Subcutaneous abdominal adipose tissue (tissue), 5 donors: ENCODE results near the gene THAP7.

Experiments
- H3K27ac ChIP-seq: one replicate; pipeline ENCODE4 v1.7.0; 2013; ENCODE audit warnings: low read depth, mild to moderate bottlenecking, inconsistent platforms, low read length, moderate library complexity
- H3K27me3 ChIP-seq, 5 donors: one replicate each; pipeline ENCODE4 v1.7.0; 2013; ENCODE audit warnings: low read length in 5 of 5, inconsistent platforms in 1 of 5; ENCODE audit not compliant: control insufficient read depth in 5 of 5, insufficient read depth in 4 of 5
- H3K36me3 ChIP-seq, 5 donors: one replicate each; pipeline ENCODE4 v1.7.0; 2013; ENCODE audit warnings: low read length in 5 of 5; ENCODE audit not compliant: control insufficient read depth in 5 of 5, insufficient read depth in 5 of 5
- H3K4me1 ChIP-seq, 5 donors: one replicate each; pipeline ENCODE4 v1.7.0; 2013; ENCODE audit warnings: low read length in 5 of 5, mild to moderate bottlenecking in 3 of 5, moderate library complexity in 1 of 5; ENCODE audit not compliant: control insufficient read depth in 5 of 5, insufficient read depth in 5 of 5
- H3K4me3 ChIP-seq, 5 donors: one replicate each; pipeline ENCODE4 v1.7.0; 2013; ENCODE audit warnings: low read length in 5 of 5, low read depth in 1 of 5
- H3K9ac ChIP-seq, 5 donors: one replicate each; pipeline ENCODE4 v1.7.0; 2013; ENCODE audit warnings: low read length in 5 of 5, mild to moderate bottlenecking in 4 of 5, moderate library complexity in 3 of 5
- H3K9me3 ChIP-seq, 5 donors: one replicate each; pipeline ENCODE4 v1.7.0; 2013; ENCODE audit warnings: low read length in 5 of 5; ENCODE audit not compliant: control insufficient read depth in 5 of 5
- donor health status: healthy.
- donor health status: healthy.
- donor health status: healthy.
- donor health status: healthy.
- donor health status: healthy.

Gene THAP7

GRCh38 chr22:20953668-20954500 is 48.0 kb downstream of the THAP7 start:
- no peak overlapping the region for H3K27ac ChIP-seq
- no peak overlapping the region for H3K9ac ChIP-seq

GRCh38 chr22:20953342-20953608 is 48.6 kb downstream of the THAP7 start:
- no peak overlapping the region for H3K27ac ChIP-seq
- no peaks in the 10 kb centered on the region for H3K9me3 ChIP-seq
- H3K36me3 ChIP-seq: peaks cover 4 to 47% (median 34%) of the 10 kb centered on the region in 5 donors
- H3K4me1 ChIP-seq: peaks cover 0 to 23% (median 18%) of the 10 kb centered on the region in 5 donors
- no peak overlapping the region for H3K9ac ChIP-seq
- no peak overlapping the region for H3K4me3 ChIP-seq
- H3K27me3 ChIP-seq: no peaks in the 10 kb centered on the region

More at GRCh38 chr22:20953668-20954500, 48.0 kb downstream of the THAP7 start:
- no peaks in the 10 kb centered on the region for H3K9me3 ChIP-seq
- peaks cover 4 to 47% (median 34%) of the 10 kb centered on the region in 5 donors for H3K36me3 ChIP-seq
- peaks cover 0 to 24% (median 20%) of the 10 kb centered on the region in 5 donors for H3K4me1 ChIP-seq
- H3K27me3 ChIP-seq: no peaks in the 10 kb centered on the region
- no peak overlapping the region for H3K4me3 ChIP-seq

DNA sequence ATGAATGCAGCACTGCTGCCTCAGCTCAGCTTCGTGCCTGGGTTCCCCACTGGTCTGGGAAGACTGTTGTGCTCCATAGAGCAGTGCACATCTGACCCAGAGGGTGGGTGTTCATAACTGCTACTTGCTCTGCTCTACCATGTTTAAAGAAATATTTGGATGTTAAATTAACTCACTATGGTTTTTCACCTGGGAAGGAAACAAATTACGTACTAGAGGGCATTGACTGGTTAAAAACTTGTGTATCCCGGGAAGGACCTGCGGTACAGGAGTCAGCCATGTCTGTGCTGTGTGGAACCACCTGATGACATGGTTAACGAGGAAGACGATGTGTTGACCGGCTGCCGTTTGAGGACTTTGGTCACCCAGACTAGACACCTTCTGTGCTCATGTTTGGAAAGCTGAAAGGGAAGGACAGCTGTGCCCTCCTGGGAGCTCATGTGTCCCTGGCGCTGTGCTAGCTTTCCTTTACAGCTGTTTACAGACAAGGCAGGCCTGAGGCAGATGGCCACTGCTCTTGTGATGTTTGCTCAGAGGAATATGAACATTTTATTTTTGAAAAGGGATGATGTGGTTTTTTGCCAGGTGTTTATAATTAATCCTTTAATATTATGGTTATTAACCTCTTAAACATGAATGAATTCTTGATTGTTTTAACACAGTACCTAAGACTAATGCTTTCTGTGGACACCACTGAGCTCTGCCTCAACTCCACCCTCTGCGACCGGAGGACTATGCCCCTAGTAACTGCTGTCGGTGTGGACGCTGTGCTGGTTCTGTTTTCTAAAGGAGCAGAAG is 49.2 kb downstream of the THAP7 start:
- H3K27ac ChIP-seq: no peak overlapping the region
- peaks cover 0 to 18% (median 13%) of the 10 kb centered on the region in 5 donors for H3K4me1 ChIP-seq
- H3K36me3 ChIP-seq: peaks cover 4 to 47% (median 34%) of the 10 kb centered on the region in 5 donors
- no peaks in the 10 kb centered on the region for H3K9me3 ChIP-seq
- H3K4me3 ChIP-seq: no peak overlapping the region
- no peaks in the 10 kb centered on the region for H3K27me3 ChIP-seq
- no peak overlapping the region for H3K9ac ChIP-seq

DNA sequence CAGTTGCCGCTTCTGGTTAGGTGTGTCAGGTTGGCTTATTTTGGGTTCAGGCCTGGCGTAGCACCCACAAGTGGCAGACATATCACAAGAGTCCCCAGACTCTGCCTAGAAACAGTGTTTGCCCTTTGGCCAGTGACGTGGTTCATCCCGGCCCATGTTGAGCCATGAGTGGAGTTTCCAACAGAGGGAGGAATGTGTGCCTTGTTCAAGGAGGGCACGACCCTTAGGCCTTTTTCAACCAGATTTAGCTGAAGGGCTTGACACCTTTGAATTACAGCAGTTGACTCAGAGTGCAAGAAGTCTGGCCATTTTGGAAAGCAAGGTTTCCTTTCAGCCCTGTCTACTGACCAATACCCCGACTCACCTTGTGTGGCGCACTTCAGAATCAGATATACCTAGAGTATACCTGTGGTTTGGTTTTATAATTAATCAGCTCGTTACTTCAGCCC is 50.0 kb downstream of the THAP7 start:
- H3K4me3 ChIP-seq: no peak overlapping the region
- H3K27me3 ChIP-seq: no peaks in the 10 kb centered on the region
- peaks cover 0 to 12% (median 6%) of the 10 kb centered on the region in 5 donors for H3K4me1 ChIP-seq
- H3K27ac ChIP-seq: no peak overlapping the region
- peaks cover 4 to 47% (median 34%) of the 10 kb centered on the region in 5 donors for H3K36me3 ChIP-seq
- no peaks in the 10 kb centered on the region for H3K9me3 ChIP-seq
- no peak overlapping the region for H3K9ac ChIP-seq

- Histone ChIP-seq H3K9ac (no peak overlapping the region), H3K36me3 (peaks cover 4 to 47% (median 34%) of the 10 kb centered on the region in 5 donors), H3K4me3 (no peak overlapping the region), H3K27ac (no peak overlapping the region), H3K9me3 (no peaks in the 10 kb centered on the region), H3K27me3 (no peaks in the 10 kb centered on the region), H3K4me1 (peaks cover 0 to 6% (median 0%) of the 10 kb centered on the region in 5 donors)
Observed at GRCh38 chr22:20951151-20951931, 50.6 kb downstream of the THAP7 start.

DNA sequence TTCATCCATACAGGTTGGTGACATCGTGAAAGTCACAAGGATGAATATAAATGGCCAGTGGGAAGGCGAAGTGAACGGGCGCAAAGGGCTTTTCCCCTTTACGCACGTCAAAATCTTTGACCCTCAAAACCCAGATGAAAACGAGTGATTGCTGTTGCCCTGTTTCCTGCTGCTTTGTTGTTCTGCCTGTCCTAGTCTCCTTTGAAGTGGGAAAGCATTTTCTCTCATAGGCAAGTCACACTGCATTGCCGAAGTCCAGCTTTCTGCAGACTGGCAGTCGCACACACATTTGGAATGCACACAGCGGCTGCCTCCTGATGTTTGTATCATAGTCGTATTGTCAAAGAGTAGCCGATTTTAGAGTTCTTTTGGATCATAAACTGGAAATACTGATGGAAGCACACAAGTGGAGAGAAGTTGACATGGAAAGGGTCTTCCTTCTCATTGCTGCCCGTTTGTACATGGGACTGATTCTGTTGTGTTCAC is 52.2 kb downstream of the THAP7 start:
- H3K36me3 ChIP-seq: peaks cover 4 to 47% (median 34%) of the 10 kb centered on the region in 5 donors
- peaks cover 0 to 9% (median 5%) of the 10 kb centered on the region in 5 donors for H3K4me1 ChIP-seq
- H3K9me3 ChIP-seq: no peaks in the 10 kb centered on the region
- H3K27me3 ChIP-seq: no peaks in the 10 kb centered on the region
- H3K4me3 ChIP-seq: no peak overlapping the region
- no peak overlapping the region for H3K27ac ChIP-seq
- no peak overlapping the region for H3K9ac ChIP-seq
